ENCODE data around the gene C3orf52.
A peak's percentile ranks its signal among the peaks of the same experiment; 100 is the strongest.

The C3orf52 gene

GRCh38 chr3:112086875-112087524 lies 811 bp downstream of the C3orf52 start:
- DNase-seq = no peak

- no peak for DNase-seq
These were observed 1.6 kb downstream of the C3orf52 start for GRCh38 chr3:112087746-112088145.

DNA sequence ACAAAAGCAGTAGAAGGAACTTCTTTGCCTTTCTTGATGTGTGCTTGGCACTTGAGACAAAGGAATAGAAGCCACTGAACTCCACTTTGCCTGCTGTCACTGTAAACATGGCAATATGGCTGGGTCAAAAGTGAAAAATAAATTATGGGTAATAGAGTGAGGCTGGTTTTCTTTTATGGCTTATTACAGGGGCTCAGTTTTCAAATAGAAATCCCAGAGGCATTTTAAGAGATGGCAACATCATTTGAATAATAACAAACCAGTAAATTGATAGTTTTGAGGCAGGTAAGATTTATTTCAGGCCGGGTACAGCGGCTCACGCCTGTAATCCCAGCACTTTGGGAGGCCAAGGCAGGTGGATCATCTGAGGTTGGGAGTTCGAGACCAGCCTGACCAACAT lies 2.8 kb downstream of the C3orf52 start:
- DNase-seq = no peak

DNA sequence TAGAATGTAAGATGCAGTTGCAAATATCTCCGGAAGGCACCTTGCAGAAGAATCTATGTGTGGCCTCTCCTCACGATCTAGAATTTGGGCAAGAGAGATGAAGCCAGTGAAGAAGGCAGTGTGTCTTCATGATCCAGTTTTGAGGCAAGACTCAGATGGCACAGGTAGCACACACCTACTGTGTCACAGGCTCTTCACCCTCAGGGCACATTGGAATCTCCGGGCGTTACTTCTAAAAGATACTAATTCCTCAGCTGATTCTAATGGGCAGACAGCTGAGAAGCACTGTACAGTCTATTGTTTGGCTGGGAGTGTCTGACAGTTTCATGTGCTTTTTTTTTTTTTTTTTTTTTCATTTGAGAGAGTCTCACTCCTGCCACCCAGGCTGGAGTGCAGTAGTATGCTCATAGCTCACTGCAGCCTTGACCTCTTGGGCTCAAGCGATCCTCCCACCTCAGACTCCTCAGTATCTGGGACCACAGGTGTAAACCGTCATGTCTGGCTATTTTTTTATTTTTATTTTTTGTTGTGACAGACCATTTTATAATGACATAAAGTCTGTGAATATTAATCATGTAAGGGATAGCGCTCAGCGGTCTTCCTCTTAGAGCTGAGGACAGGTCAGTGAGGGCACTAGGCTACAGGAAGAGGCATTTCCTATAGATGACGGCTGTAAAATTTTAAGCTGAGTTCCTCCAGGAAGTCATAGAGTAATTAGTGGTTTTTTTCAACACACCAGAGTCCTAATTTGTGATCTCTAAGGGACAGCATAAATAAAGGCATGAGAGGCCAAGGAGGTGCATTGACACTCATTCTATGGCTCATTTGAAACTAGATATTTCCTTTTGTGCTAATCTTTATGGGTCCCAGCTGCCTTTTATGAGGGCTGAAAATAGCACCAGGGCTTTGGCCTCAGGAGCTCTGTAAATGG lies 4.0 kb downstream of the C3orf52 start:
- DNase-seq = no peak

DNA sequence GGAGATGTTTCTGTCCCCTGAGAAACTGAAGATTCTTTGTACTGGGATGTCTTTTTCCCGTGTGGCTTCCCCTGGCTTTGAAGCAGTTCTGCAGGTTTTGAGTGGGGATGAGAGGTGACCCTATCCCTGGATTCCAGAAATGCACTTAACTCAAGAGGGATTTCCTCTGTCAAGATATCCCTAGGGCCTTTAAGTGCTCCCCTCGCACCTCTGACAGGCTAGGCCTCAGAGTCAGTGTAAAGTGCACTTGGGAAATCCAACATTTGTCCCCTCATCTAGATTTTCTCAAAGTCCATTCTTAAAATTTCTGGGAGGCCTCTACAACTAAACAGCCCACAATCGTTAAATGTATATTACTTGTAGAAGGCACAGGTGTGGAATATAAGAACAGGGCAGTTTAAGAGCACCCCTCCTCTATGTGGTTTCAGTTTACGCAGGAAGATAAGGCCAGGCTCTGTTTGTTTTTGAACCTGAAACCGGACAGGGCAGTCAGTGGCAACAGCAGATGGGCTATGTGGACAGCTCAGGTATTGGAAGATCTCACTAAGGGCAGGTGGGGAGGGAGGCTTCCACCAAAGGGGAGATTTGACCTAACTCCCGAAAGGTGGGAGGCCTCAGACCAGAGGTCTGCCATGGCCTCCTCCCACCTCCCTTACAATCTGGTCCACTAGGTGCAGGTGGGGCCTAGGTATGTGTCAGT lies 4.8 kb downstream of the C3orf52 start:
- no peak for DNase-seq

- DNase-seq = no peak
These were observed 6.4 kb downstream of the C3orf52 start for GRCh38 chr3:112092496-112093179.

- DNase-seq = no peak
These were observed 7.0 kb downstream of the C3orf52 start for GRCh38 chr3:112093180-112093522.

DNA sequence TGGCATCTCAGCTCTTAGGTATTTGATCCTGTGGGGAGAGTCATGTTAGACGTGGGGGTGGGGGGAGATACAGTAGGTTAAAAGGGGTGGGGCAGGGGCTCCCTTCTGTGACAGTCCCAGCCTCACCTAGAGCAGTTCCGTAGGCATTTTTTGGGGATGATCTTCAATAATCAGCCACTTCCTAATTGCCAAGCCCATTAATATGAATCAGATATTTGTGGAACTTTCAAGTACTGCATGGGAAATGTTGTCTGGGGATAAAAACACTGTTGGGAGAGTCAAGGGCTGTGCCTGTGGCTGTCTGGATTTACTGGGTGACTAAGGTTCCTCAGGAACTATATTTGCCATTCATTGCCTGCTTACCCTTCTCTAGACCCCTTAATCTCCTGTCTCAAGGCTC lies 9.5 kb downstream of the C3orf52 start:
- no peak for DNase-seq

DNA sequence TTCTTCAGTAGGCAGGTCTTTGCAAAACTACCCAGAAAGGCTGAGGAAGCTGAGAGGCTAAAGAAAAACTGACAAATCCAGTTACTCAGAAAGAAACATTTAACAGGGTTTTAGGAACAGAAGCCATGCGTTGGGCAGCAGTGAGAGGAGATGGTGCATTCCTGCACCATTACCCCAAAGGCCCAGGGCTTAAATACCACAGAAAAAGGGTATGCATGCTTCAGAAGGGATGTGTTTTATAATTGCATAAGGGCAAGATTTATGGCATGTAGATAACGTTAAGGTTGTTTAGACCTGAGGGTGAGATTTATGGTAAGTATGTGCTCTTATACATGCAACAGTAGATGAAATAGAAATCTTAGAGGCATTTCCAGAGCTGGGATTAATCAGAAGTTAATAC lies 10.0 kb downstream of the C3orf52 start:
- no peak for DNase-seq

GRCh38 chr3:112097378-112097777 lies 11.2 kb downstream of the C3orf52 start:
- DNase-seq = peak; percentile 34

DNA sequence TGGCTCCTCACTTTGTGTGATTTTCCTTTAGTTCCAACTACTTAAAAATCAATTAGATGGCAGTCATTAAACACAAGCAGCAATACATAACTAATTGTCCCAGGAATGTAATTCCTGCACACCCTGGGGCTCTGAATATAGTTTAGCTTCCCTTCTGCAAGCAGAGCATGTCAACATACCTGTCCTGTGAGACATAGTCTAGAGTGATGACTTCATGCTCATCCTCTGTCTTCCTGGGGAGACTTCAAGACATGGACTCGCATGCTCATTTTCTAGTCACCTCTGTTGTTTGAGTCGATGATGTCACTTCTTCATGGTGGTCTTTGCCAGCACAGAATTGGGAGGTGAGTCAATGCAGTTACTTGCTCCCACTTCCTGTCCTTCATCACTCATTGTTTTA lies 15.7 kb downstream of the C3orf52 start:
- no peak for DNase-seq

- no peak for DNase-seq
These were observed 18.6 kb downstream of the C3orf52 start for GRCh38 chr3:112104774-112105173.

- DNase-seq = no peak
These were observed 23.1 kb downstream of the C3orf52 start for GRCh38 chr3:112109322-112109721.

DNA sequence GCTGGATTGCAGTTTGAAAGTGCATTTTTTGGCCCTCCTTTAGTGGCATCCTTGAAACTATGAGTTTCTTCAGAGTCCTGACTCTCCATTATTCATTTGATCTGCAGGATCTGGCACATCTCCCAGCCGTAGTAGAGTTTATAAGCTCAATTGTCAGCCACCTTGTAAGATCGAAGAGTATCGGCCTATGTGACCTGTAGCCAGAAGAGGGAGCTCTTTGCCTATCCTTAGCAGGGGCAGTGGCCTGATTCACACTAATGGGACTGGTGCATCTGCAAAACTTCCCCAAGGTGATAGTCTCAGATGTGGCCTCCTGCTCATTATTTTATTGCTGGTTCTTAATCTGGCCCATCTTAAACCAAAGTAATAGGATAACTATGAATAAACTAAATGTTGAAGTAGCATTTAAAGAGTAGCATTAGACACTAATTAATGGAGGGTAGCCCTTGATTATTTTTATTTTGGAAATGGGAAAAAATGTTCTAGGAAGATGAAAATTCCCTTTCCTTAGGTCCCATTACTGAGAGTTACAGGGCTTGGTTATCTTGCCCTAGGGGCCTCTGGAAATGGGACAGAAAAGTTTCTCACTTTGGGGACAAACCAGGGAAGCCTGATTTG lies 25.7 kb downstream of the C3orf52 start:
- peak; percentile 69 for DNase-seq

DNA sequence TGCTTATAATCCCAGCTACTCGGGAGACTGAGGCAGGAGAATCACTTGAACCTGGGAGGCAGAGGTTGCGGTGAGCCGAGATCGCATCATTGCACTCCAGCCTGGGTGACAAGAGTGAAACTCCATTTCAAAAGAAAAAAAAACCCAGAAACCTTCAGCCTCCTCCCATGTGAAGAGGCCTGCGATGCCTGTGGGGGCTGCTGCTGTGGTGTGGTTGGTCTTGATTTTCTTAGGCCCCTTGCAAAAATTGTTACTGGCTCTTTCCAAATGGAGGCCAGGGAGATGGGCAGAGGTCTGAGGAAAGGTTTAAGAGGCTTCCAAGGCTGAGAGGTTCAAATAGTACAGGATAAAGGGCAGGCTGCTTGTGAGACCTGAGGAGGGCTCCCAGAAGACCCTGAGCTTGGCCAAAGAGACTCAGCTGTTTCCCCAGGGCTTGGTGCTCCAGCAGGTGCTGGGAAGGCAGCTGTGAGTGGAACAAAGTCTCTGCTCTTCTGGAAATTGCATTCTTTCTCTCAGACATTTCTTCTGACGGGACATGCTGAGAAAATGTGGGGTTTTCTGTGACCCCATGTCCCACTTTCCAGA lies 28.5 kb downstream of the C3orf52 start:
- no peak for DNase-seq

- peak; percentile 9 for DNase-seq
These were observed 29.1 kb downstream of the C3orf52 start for GRCh38 chr3:112115161-112115739.

- no peak for DNase-seq
These were observed 29.7 kb downstream of the C3orf52 start for GRCh38 chr3:112115806-112116383.

DNA sequence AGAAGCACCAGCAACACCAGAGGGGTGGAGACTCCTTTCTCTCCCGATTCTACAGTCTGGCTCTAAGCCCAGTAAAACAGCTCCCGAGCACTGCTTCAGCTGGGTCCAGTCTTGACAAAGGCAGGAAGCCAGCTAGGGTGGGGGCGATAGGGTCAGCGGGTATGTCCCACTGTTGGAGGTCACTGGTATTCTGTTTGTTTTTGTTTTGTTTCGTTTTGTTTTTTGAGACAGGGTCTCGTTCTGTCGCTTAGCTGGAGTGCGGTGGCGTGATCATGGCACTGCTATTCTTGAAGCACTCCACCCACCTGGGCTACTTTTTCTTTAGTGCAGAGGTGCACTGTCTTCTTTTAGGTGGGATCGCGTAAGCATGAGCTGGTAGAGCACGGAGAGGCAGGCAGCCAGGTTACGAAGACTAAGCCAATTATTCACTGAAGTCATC lies 30.6 kb downstream of the C3orf52 start:
- no peak for DNase-seq

DNA sequence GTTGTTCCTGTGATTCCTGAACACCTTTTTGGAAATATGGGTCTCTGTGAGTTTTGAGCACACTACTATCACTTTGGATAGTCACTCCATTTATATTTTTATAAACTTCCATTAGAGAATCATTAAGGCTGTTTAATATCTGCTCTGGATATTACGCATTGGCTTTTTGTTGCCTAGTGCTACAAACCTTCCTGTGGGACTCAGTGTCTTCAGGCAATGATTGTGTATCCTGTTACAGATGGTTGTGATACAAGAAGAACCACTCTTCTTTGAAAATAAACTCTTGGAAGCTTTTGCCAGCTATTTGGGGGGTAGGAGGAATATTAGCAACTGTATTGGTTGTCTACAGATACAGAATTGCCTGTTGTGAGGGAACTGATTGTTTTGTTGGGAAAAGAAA lies 31.2 kb downstream of the C3orf52 start:
- no peak for DNase-seq

DNA sequence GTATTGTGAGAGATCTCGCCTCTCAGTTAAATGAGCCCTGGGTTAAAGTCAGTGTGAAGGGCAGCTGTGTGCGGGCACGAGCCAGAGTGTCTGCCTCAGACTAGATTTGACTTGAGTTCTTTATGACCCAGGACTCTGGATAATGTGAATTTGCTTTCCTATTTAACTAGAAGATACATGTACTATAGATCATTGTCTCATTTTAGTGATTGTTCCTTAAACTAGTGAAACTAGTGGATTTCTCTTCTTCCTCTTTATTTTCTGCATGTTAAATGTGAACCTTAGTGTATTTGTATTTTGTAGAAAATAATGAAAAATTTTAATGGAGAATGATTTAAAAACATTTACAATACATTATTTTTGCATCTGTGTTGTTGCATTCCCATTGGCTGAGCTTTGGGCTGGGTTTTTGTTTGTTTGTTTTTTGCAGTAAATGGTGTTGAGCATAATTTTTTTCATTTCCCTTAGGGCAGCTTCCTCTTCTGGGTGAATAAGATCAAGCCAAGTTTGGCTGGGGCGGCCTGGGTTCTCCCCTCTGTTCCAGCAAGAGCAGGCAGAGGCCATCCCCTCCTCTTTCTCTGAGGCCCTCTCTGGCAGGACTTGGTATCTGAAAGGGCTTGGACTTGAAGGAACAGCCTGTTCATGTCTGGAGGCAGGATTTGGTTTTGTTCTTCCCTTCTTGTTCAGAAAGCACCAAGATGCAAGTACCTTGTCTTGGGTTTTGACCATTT lies 31.8 kb downstream of the C3orf52 start:
- DNase-seq = no peak

Measured in activated CD4-positive, alpha-beta T cell treated with anti-CD3 and anti-CD28 coated beads for 48 hours (primary cell).